ENCODE results near the gene ATP10A. TPM values are rescaled to one million over a fixed set of nuclear protein-coding genes. Genes with fewer than 3 reads are reported as not detected.
A peak's percentile ranks its signal among the peaks of the same experiment; 100 is the strongest.

Gene ATP10A
- total and polyA plus RNA-seq, 3 experiments from 2014 or later, result 8.2 to 28.9 (median 24.0) TPM

DNA sequence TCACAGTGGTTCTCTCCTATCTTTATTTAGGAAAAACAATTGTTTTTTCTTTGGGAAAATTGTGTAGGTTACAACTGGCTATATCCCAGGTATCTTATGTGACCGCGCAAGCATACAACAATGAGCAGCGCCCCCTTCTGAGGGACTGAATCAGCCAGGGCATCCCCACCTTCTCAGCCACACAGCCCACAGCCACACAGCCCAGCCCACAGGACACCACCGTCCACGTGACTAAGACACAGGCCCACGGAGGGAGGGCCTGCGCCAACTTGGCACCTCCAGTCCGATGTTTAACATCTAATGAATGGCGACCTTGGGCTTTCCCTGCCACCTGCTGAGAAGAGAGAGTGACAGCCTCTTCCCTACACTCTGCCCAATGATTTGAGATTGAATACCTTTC lies 68.1 kb downstream of the ATP10A start:
- DNase-seq, result no peak
- H3K4me1 Mint-ChIP-seq, result peaks cover 27 to 68% (median 36%) of the 10 kb centered on the region in 3 donors
- peaks cover 0 to 9% (median 0%) of the 10 kb centered on the region in 3 donors for H3K36me3 Mint-ChIP-seq
- no peak overlapping the region for H3K4me3 ChIP-seq (ENCODE audit: low read length)
- ChIA-PET POLR2A (no interaction called here), CTCF (interaction anchor here (1.3 to 2.8 kb wide), 2 partner anchors 29 to 139 kb away, joined by 3 to 12 read pairs; no protein-coding TSS in a partner anchor)
- H3K9me3 ChIP-seq (ENCODE audit: low read length), result no peaks in the 10 kb centered on the region
- no peak overlapping the region for H3K27ac ChIP-seq (ENCODE audit: low read depth, low read length)
- no peaks in the 10 kb centered on the region for H3K9me3 Mint-ChIP-seq
- peaks cover 0 to 7% of the 10 kb centered on the region in 2 donors for H3K27me3 Mint-ChIP-seq
- no peaks in the 10 kb centered on the region for H3K36me3 ChIP-seq (ENCODE audit: insufficient read depth, low read length)
- H3K27ac Mint-ChIP-seq, result peak overlapping the region in 2 of 8 donors; percentile 12 to 41
- peaks cover 18% of the 10 kb centered on the region for H3K4me1 ChIP-seq (ENCODE audit: insufficient read depth, low read length)
- no peaks in the 10 kb centered on the region for H3K27me3 ChIP-seq (ENCODE audit: insufficient read depth, low read length, poor library complexity, severe bottlenecking)
- no peak overlapping the region for H3K4me3 Mint-ChIP-seq

DNA sequence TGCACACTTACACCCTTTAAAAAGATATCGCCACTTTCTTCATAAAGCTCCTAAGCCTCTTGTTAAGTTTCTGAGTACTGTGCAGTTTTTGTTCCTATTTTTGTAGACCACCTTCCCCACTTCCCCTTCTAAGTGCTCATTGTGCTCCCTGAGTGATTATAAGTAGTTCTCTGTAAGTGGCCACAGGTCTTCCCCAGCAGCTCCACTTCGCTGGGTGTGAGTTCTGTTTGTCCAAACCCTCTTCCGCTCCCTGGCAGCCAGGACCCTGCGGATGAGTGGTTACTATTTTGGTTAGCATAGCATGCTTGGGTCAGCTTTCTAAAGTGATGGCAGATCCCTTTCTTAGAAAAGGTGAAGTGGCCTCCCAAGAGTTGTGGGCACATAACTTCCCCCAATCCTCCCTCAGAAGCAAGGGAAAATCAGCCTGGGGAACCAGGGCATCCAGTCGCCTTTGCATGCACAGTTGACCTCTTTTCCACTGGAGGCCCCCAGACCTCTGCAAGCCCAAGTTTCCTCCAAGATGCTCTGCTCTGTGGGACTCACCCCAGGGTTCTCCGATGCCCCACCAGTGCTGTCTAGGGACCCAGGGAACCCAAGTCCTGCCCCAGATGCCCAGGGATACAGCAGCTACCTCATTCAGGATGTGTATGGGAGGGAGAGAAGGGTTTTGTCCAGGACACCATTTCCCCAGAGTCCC lies 69.6 kb downstream of the ATP10A start:
- H3K27ac Mint-ChIP-seq, result no peak overlapping the region
- no peaks in the 10 kb centered on the region for H3K27me3 ChIP-seq (ENCODE audit: insufficient read depth, low read length, poor library complexity, severe bottlenecking)
- CTCF ChIA-PET, result no interaction called here

DNA sequence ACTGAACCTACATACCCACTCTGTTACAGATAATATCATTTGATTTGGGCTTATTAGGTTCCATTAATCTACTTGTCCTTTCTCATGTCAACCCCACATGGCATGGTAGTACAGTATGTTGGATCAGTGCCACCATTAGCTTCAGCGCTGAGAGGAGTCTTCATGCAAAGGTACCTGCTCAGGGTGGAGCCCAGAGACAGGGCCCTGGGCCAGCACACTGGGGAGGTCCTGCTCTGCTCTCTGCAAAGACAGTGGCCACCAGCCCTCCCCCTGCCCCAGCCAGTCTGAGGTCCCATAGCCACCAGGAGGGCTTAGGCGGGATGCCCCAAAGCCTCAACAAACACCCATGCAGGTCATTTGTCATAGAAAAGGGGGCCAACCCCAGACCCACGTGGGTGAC lies 71.0 kb downstream of the ATP10A start:
- Histone ChIP-seq H3K36me3 (ENCODE audit: insufficient read depth, low read length) (no peaks in the 10 kb centered on the region), H3K4me3 (ENCODE audit: low read length) (no peak overlapping the region), H3K27ac (ENCODE audit: low read depth, low read length) (no peak overlapping the region), H3K4me1 (ENCODE audit: insufficient read depth, low read length) (peaks cover 18% of the 10 kb centered on the region), H3K9me3 (ENCODE audit: low read length) (no peaks in the 10 kb centered on the region), H3K27me3 (ENCODE audit: insufficient read depth, low read length, poor library complexity, severe bottlenecking) (no peaks in the 10 kb centered on the region)
- H3K9me3 Mint-ChIP-seq, result no peaks in the 10 kb centered on the region
- peaks cover 0 to 3% of the 10 kb centered on the region in 2 donors for H3K27me3 Mint-ChIP-seq
- H3K27ac Mint-ChIP-seq, result no peak overlapping the region
- peaks cover 29 to 72% (median 49%) of the 10 kb centered on the region in 3 donors for H3K4me1 Mint-ChIP-seq
- ChIA-PET POLR2A (no interaction called here), CTCF (no interaction called here)
- no peak for DNase-seq
- H3K4me3 Mint-ChIP-seq, result no peak overlapping the region
- peaks cover 0 to 2% (median 2%) of the 10 kb centered on the region in 3 donors for H3K36me3 Mint-ChIP-seq

More for the DNA sequence above, 69.6 kb downstream of the ATP10A start:
- Mint-ChIP-seq H3K36me3 (peaks cover 0 to 6% (median 0%) of the 10 kb centered on the region in 3 donors), H3K9me3 (no peaks in the 10 kb centered on the region), H3K4me3 (no peak overlapping the region), H3K27me3 (peaks cover 0 to 7% of the 10 kb centered on the region in 2 donors), H3K4me1 (peaks cover 26 to 70% (median 42%) of the 10 kb centered on the region in 3 donors)
- H3K4me3 ChIP-seq (ENCODE audit: low read length), result no peak overlapping the region
- DNase-seq, result no peak
- no peak overlapping the region for H3K27ac ChIP-seq (ENCODE audit: low read depth, low read length)
- no peaks in the 10 kb centered on the region for H3K9me3 ChIP-seq (ENCODE audit: low read length)
- POLR2A ChIA-PET, result no interaction called here
- no peaks in the 10 kb centered on the region for H3K36me3 ChIP-seq (ENCODE audit: insufficient read depth, low read length)
- H3K4me1 ChIP-seq (ENCODE audit: insufficient read depth, low read length), result peaks cover 18% of the 10 kb centered on the region

DNA sequence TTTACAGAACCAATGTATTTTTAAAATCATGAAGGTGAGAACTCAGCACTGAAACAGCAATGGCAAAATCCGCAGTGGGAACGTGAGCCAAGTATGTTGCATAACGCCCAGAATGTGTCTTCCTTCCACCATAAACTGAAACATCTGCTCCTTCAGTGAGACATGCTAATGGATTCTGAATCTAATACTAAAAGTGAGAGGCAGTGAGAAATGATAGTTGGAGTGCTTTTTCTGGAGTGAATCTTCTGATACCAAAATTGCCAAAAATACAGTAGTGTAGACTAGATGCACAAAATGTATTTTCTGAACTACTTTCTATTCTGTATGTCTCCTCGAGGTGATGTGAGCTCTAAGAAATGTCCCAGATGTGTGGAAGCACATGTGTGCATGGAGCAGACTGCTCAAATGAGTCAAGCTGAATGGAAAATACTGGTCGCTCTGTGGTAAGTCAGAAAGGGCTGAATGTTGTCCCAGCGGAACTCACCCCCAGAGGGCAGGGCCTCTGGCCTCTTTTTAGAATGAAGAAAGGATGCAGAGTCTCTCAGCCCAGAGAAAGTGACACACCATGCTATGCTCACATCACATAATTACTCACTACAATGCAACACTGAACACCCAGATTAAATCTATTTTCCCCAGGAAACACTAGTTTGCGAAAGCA lies 73.0 kb downstream of the ATP10A start:
- POLR2A ChIA-PET, result no interaction called here

GRCh38 chr15:25789616-25789999 lies 73.5 kb downstream of the ATP10A start:
- no peaks in the 10 kb centered on the region for H3K9me3 ChIP-seq (ENCODE audit: low read length)
- ChIA-PET POLR2A (no interaction called here), CTCF (no interaction called here)
- peaks cover 7% of the 10 kb centered on the region for H3K4me1 ChIP-seq (ENCODE audit: insufficient read depth, low read length)
- Mint-ChIP-seq H3K4me3 (no peak overlapping the region), H3K9me3 (peaks cover 0 to 1% (median 0%) of the 10 kb centered on the region in 5 donors), H3K27ac (no peak overlapping the region), H3K36me3 (peaks cover 0 to 2% (median 0%) of the 10 kb centered on the region in 3 donors), H3K4me1 (peaks cover 27 to 64% (median 38%) of the 10 kb centered on the region in 3 donors), H3K27me3 (no peaks in the 10 kb centered on the region)
- H3K36me3 ChIP-seq (ENCODE audit: insufficient read depth, low read length), result no peaks in the 10 kb centered on the region
- H3K4me3 ChIP-seq (ENCODE audit: low read length), result no peak overlapping the region
- H3K27me3 ChIP-seq (ENCODE audit: insufficient read depth, low read length, poor library complexity, severe bottlenecking), result no peaks in the 10 kb centered on the region
- no peak for DNase-seq
- no peak overlapping the region for H3K27ac ChIP-seq (ENCODE audit: low read depth, low read length)

More for the DNA sequence above, 73.0 kb downstream of the ATP10A start:
- Histone ChIP-seq H3K27me3 (ENCODE audit: insufficient read depth, low read length, poor library complexity, severe bottlenecking) (no peaks in the 10 kb centered on the region), H3K4me1 (ENCODE audit: insufficient read depth, low read length) (peaks cover 7% of the 10 kb centered on the region), H3K27ac (ENCODE audit: low read depth, low read length) (no peak overlapping the region), H3K4me3 (ENCODE audit: low read length) (no peak overlapping the region), H3K9me3 (ENCODE audit: low read length) (no peaks in the 10 kb centered on the region), H3K36me3 (ENCODE audit: insufficient read depth, low read length) (no peaks in the 10 kb centered on the region)
- H3K4me1 Mint-ChIP-seq, result peaks cover 26 to 65% (median 40%) of the 10 kb centered on the region in 3 donors
- peak overlapping the region in 2 of 8 donors; percentile 3 to 51 for H3K27ac Mint-ChIP-seq
- DNase-seq, result no peak
- peaks cover 0 to 2% (median 0%) of the 10 kb centered on the region in 3 donors for H3K36me3 Mint-ChIP-seq
- no peak overlapping the region for H3K4me3 Mint-ChIP-seq
- H3K27me3 Mint-ChIP-seq, result no peaks in the 10 kb centered on the region
- CTCF ChIA-PET, result no interaction called here
- peaks cover 0 to under 1% (median 0%) of the 10 kb centered on the region in 5 donors for H3K9me3 Mint-ChIP-seq

- CTCF ChIA-PET, result no interaction called here
- H3K4me1 Mint-ChIP-seq, result peaks cover 27 to 64% (median 34%) of the 10 kb centered on the region in 3 donors
- POLR2A ChIA-PET, result no interaction called here
These were observed 73.9 kb downstream of the ATP10A start for GRCh38 chr15:25789211-25789610.

DNA sequence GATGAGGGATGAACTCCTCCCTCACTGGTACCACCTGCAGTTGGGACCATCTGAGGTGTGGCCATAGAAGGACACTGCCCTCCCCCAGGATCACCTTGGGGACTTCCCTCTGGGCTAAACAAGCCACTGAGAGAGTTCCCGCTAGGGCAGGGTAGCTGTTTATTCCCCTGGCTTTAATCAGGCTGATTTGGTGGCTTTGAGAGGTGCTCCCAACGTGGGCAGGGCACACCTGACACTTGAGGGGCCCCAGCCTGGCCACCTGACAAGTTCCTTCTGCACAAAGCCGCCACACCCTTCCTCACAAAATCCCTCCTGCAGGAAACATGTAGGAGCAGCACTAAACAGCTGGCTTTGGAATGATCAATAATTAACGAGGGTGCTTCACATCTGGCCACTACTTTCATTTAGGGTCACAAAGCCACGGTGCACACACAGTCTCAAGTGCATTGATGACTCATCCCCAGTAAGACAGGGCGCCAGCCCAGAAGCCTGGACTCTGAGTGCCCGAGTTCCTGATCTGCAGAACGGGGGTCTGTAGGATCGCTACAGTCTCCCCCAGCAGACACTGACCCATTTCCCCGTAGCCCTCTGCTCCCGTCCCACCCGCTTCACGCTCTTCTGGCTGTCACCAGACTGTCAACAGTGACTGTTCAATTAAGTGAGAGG lies 75.1 kb downstream of the ATP10A start:
- no peak for DNase-seq
- H3K27me3 ChIP-seq (ENCODE audit: insufficient read depth, low read length, poor library complexity, severe bottlenecking), result no peaks in the 10 kb centered on the region
- no peak overlapping the region for H3K4me3 ChIP-seq (ENCODE audit: low read length)
- H3K4me1 ChIP-seq (ENCODE audit: insufficient read depth, low read length), result peaks cover 10% of the 10 kb centered on the region
- Mint-ChIP-seq H3K4me1 (peaks cover 30 to 68% (median 41%) of the 10 kb centered on the region in 3 donors), H3K27me3 (no peaks in the 10 kb centered on the region), H3K27ac (peak overlapping the region in 2 of 8 donors; percentile 5 to 68), H3K4me3 (peak overlapping the region in 1 of 7 donors; percentile 25), H3K9me3 (peaks cover 0 to 1% (median 0%) of the 10 kb centered on the region in 5 donors), H3K36me3 (peaks cover 0 to 2% (median 0%) of the 10 kb centered on the region in 3 donors)
- ChIA-PET POLR2A (no interaction called here), CTCF (interaction anchor here (1.3 kb wide), 1 partner anchor 146 kb away, joined by 3 read pairs; no protein-coding TSS in a partner anchor)
- H3K36me3 ChIP-seq (ENCODE audit: insufficient read depth, low read length), result no peaks in the 10 kb centered on the region
- no peak overlapping the region for H3K27ac ChIP-seq (ENCODE audit: low read depth, low read length)
- no peaks in the 10 kb centered on the region for H3K9me3 ChIP-seq (ENCODE audit: low read length)

More at GRCh38 chr15:25789211-25789610, 73.9 kb downstream of the ATP10A start:
- peaks cover 7% of the 10 kb centered on the region for H3K4me1 ChIP-seq (ENCODE audit: insufficient read depth, low read length)
- no peaks in the 10 kb centered on the region for H3K36me3 ChIP-seq (ENCODE audit: insufficient read depth, low read length)
- no peaks in the 10 kb centered on the region for H3K27me3 ChIP-seq (ENCODE audit: insufficient read depth, low read length, poor library complexity, severe bottlenecking)
- no peak overlapping the region for H3K4me3 ChIP-seq (ENCODE audit: low read length)
- H3K9me3 ChIP-seq (ENCODE audit: low read length), result no peaks in the 10 kb centered on the region
- no peaks in the 10 kb centered on the region for H3K27me3 Mint-ChIP-seq
- H3K9me3 Mint-ChIP-seq, result peaks cover 0 to 1% (median 0%) of the 10 kb centered on the region in 5 donors
- peaks cover 0 to 2% (median 0%) of the 10 kb centered on the region in 3 donors for H3K36me3 Mint-ChIP-seq
- no peak for DNase-seq
- no peak overlapping the region for H3K4me3 Mint-ChIP-seq
- no peak overlapping the region for H3K27ac ChIP-seq (ENCODE audit: low read depth, low read length)
- peak overlapping the region in 1 of 8 donors; percentile 61 for H3K27ac Mint-ChIP-seq
